HG03565 (cell line): ENCODE results near the gene CLDN3.
"Not testable (repeated sequence)": the region's sequence is repeated elsewhere in the genome, so short reads cannot be mapped to it uniquely, and the experiment has no call there.

Source experiments
- ATAC-seq: cut with Tn5 transposase; IDR thresholded peaks from one replicate; pipeline ENCODE4 v1.9.1; 2021; ENCODE audit warnings: mild to moderate bottlenecking, moderate library complexity; ENCODE audit not compliant: unreplicated experiment

The CLDN3 gene

GRCh38 chr7:73770002-73770859 lies at the start of gene CLDN3:
Gene CLDN3 (minus strand): TSS chr7:73770270. CDS start chr7:73770049, 221 bp downstream.
- ATAC-seq: no peak

GRCh38 chr7:73817121-73817520 lies 47.1 kb upstream of the CLDN3 start:
- ATAC-seq: no peak

- no peak for ATAC-seq
Measured at GRCh38 chr7:73815436-73815835, 45.4 kb upstream of the CLDN3 start.

GRCh38 chr7:73812996-73813395 lies 42.9 kb upstream of the CLDN3 start:
- ATAC-seq: no peak

GRCh38 chr7:73811760-73812168 lies 41.7 kb upstream of the CLDN3 start:
- no peak for ATAC-seq

GRCh38 chr7:73810998-73811360 lies 40.9 kb upstream of the CLDN3 start:
- no peak for ATAC-seq

GRCh38 chr7:73809467-73809951 lies 39.4 kb upstream of the CLDN3 start:
- ATAC-seq: no peak

- no peak for ATAC-seq
Measured at GRCh38 chr7:73802459-73802858, 32.4 kb upstream of the CLDN3 start.

GRCh38 chr7:73801577-73801976 lies 31.5 kb upstream of the CLDN3 start:
- ATAC-seq: no peak

GRCh38 chr7:73799282-73800141 lies 29.4 kb upstream of the CLDN3 start:
- ATAC-seq: no peak

- not testable (repeated sequence) for ATAC-seq
Measured at GRCh38 chr7:73797176-73797575, 27.1 kb upstream of the CLDN3 start.

GRCh38 chr7:73796656-73797055 lies 26.6 kb upstream of the CLDN3 start:
- ATAC-seq: not testable (repeated sequence)

GRCh38 chr7:73795188-73795587 lies 25.1 kb upstream of the CLDN3 start:
- not testable (repeated sequence) for ATAC-seq

- ATAC-seq: not testable (repeated sequence)
Measured at GRCh38 chr7:73791170-73791690, 21.2 kb upstream of the CLDN3 start.

- ATAC-seq: no peak
Measured at GRCh38 chr7:73789051-73789450, 19.0 kb upstream of the CLDN3 start.

- ATAC-seq: not testable (repeated sequence)
Measured at GRCh38 chr7:73787786-73788048, 17.6 kb upstream of the CLDN3 start.

GRCh38 chr7:73786588-73786987 lies 16.5 kb upstream of the CLDN3 start:
- ATAC-seq: no peak

- ATAC-seq: no peak
Measured at GRCh38 chr7:73779517-73779916, 9.4 kb upstream of the CLDN3 start.

GRCh38 chr7:73778801-73779389 lies 8.8 kb upstream of the CLDN3 start:
- ATAC-seq: no peak

GRCh38 chr7:73774923-73775322 lies 4.9 kb upstream of the CLDN3 start:
- ATAC-seq: no peak
